ENCODE data around the gene HOXC6. TPM values are rescaled to one million over a fixed set of nuclear protein-coding genes. Genes with fewer than 3 reads are reported as not detected.
"Not testable (repeated sequence)": the region's sequence is repeated elsewhere in the genome, so short reads cannot be mapped to it uniquely, and the experiment has no call there.

Gene HOXC6
- total RNA-seq, 1 experiment from 2014 or later, result 2.0 TPM

- no peak for DNase-seq (ENCODE audit: low read depth)
Observed at GRCh38 chr12:54054742-54055194, 26.5 kb downstream of the HOXC6 start.

DNA sequence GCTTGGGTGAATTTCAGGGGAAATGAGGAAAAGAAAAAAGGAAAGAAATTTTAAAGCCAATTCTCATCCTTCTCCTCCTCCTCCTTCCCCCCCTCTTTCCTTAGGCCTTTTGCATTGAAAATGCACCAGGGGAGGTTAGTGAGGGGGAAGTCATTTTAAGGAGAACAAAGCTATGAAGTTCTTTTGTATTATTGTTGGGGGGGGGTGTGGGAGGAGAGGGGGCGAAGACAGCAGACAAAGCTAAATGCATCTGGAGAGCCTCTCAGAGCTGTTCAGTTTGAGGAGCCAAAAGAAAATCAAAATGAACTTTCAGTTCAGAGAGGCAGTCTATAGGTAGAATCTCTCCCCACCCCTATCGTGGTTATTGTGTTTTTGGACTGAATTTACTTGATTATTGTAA is 27.3 kb downstream of the HOXC6 start:
- DNase-seq (ENCODE audit: low read depth), result no peak

DNA sequence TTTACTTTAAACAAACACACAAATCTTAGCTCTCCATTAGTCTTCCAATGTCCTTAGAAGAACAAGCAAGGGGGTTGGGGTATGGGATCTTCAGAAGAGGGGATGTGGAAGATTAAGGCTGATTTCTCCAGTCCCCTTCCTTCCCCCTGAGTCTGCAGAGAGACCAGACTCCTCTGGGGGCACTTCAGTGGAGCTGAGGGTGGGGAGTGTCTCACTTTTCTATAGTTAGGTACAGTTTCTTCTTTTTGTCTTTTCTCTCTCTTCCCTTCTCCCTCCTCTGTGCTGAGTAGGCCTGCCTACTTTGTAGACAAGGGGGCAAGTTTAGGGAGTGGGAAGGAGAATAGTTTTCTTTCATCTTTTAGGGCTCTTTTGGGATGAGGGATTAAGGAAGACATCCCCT is 27.9 kb downstream of the HOXC6 start:
- DNase-seq (ENCODE audit: low read depth), result no peak

DNA sequence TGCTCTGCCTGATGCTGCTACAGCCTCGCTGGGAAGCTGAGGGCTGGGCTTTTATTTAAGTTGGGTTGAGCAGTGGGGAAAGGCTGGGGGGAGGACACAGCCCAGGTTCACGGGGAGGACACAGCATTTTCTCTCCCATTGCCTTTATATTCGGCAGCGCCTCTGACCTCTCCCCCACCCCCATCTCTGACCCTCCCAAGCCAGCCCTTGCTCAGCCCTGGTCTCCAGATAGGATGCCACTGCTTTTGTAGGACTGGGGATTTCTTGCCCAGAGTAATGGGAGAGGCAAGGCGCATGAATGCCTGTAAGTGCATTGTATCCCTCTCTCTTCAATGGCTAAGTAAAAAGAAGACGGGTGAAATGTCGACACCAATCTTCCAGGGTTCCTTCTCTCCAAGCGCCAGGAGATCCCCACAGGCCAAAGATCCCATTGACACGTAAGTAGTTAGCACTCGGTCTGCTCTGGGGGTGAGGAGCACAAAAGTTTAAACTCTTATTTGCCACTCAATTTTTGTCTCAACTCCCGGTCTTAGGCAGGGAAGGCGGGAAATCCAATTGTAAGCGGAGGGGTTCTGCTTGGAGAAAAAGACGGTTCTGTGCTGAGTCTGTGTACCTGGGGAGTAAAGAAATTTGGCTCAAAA is 30.0 kb downstream of the HOXC6 start:
- DNase-seq (ENCODE audit: low read depth), result no peak

DNA sequence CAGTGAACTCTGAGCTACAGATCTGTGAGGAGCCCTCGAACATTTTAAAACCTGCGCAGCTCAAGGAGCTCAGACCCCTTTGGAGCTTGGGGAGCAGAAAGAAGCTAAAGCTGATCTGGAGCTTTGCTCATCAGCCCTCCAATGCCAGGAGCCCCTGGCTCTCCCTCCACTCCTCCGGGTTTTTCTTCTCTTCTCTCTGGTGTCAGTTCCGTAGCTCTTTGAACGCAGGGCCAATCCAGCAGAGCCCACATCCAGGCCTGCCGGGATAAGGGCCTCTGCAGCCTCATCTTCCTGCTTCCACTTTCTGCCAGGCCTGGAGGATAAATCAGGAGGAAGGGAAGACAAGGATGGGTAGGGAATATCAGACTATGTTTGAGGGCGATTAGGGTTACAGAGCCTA is 31.4 kb downstream of the HOXC6 start:
- DNase-seq (ENCODE audit: low read depth), result no peak

GRCh38 chr12:54060174-54060974 is 32.1 kb downstream of the HOXC6 start:
- DNase-seq (ENCODE audit: low read depth), result no peak

DNA sequence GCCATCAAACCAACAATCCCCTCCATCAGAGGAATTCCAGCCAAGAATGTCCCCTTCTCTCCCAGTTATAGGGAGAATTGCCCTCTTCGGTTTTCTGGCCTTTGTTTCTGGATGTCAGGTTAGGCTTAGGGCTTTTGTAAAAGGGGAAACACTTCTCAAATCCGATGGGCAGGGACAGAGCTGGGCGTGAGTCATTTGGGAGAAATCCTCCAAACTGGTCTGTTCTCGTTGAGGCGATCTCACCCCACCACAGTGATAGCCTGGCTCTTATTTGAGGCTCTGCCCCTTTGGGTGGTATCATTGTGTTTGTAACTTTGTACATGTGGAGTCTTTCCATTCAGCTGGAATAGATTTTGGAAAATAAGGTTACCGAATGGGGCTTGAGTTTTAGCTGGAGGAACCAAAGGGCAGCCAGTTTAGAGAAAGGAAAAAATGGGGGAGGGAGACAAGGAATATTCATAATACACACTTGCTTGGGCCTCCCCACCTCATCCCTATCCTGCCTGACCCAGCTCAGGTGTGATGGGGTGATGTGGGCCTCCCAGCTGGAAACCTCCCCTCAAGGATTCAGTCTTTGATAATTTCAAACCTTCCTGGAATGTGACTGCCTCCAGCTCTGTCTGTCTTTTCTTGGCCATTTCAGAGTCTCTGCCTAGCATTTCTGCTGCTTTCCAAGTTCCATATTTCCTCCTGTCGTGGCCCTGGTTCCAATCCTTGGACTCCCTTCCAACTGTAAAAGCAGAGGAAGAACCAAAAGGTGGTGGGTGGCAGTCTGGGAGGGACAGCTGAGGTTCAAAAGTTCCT is 32.9 kb downstream of the HOXC6 start:
- DNase-seq (ENCODE audit: low read depth), result no peak

DNA sequence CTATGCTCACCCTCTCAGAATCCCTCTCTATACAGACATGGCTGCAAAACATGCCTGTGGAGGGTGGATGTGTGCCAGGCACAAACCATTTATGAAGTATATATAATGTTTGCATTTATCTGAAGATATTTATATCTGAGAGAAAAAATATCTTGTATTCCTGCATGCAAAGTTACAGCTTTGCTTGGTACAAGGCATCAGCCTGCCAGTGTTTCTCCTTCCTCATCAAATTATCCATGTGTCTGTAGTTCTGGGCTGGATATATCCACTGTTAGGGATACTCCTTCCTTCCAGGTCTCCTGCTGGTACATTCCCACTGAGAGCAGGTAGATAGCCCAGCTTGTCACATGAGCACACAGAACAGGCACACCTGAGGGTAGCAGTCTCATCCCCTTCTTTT is 37.4 kb downstream of the HOXC6 start:
- no peak for DNase-seq (ENCODE audit: low read depth)

DNA sequence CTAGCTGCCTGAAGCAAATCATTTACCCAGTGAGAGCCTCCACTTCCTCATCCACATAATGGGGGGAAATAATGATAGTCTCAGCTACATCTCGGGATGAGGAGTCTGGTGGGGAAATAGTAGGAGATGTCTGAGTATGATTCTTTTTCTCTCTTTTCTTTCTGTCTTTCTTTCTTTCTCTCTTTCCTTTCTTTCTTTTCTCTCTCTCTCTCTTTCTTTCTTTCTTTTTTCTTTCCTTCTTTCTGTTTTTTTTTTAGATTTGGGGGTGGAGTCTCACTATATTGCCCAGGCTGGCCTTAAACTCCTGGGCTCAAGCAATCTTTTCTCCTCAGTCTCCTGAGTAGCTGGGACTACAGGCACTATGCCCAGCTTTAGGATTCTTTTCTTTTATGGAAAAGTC is 38.2 kb downstream of the HOXC6 start:
- no peak for DNase-seq (ENCODE audit: low read depth)

DNA sequence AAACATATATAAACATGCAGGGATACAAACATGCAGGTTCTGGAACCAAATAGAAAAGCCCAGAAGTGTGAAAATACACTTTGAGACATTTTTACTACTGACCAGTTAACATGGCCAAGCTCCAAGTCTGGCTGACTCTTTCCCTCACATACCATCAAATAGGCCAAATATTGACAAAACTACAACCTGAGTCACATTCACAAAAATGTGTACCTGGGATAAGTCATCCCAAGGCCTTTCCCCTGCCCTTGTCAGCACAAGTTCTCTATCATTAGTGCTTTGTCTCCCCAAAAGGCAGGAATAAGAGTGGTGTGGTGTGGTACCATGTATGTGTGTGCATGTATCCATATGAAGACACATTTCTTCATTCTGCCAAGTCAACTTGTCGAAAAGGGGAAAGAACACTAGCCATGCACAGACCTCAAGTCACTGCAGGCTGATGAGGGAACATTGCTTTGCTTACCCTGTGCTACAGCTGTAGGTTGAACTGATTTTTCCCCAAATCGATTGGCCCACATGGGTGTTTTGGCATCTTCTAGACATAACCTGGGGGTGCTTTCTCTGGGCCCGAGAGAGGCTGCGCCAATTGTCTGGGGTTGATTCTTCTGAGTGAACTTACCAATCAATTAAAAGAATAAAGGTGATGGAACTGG is 40.3 kb downstream of the HOXC6 start:
- DNase-seq (ENCODE audit: low read depth), result no peak

- DNase-seq (ENCODE audit: low read depth), result no peak
Observed at GRCh38 chr12:54071942-54072341, 43.7 kb downstream of the HOXC6 start.

GRCh38 chr12:54074308-54074707 is 46.1 kb downstream of the HOXC6 start:
- DNase-seq (ENCODE audit: low read depth), result no peak

GRCh38 chr12:54075409-54075808 is 47.2 kb downstream of the HOXC6 start:
- no peak for DNase-seq (ENCODE audit: low read depth)

DNA sequence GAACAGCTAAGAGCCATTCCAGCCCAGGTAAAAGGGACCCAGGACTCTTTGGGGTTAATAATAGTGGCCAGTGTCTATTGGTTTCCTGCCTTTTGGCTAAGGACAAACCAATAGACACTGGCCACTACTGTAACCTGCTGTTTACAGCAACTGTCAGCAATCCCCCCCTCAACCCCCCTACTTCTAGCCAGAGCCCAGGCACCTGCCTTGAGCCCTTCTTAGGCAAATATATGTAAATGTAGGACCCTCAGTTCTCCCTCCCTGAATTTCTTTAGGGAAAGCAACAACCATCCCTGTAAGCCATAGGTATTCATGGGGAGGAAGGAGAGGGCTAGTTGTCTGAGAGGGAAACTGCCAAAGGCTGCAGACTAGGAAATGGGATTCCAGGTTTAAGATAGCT is 47.7 kb downstream of the HOXC6 start:
- no peak for DNase-seq (ENCODE audit: low read depth)

GRCh38 chr12:54077843-54078242 is 49.6 kb downstream of the HOXC6 start:
- DNase-seq (ENCODE audit: low read depth), result not testable (repeated sequence)

DNA sequence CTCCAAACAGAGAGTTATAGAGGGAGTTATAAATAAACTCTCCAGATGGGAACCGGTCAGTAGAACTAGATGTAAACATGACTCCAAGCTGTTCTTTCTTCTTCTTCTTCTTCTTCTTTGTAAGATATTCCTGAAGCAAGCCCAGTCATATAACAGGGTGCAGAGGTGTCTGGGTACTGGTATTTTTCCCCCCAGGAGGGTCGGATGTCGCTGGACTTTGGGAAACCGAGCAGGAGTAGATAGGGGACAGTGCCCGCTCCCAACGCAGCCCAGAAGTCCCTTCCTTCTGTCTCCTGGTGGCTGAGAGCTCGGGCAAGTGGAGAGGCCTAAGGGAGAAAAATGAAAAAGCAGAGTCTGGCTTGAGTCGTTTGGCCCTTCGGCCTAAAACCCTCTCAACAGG is 50.9 kb downstream of the HOXC6 start:
- not testable (repeated sequence) for DNase-seq (ENCODE audit: low read depth)

Other genes with a start within 250 kb of the HOXC6 start
- gene HOXC13, start 89.6 kb upstream of the HOXC6 start, total RNA-seq (2014; rRNA removed; shearing (Covaris generic)), result 2.5 and 2.8 TPM in 2 replicates
- gene HOXC12, start 73.5 kb upstream of the HOXC6 start, total RNA-seq (2014; rRNA removed; shearing (Covaris generic)), result 4.3 and 6.0 TPM in 2 replicates
- 1.5 and 2.6 TPM in 2 replicates for gene HOXC11, start 55.3 kb upstream of the HOXC6 start, total RNA-seq (2014; rRNA removed; shearing (Covaris generic))
- gene HOTAIR, start 53.5 kb upstream of the HOXC6 start, total RNA-seq (2014; rRNA removed; shearing (Covaris generic)), result 1.5 and 2.2 TPM in 2 replicates
- 5.3 and 18.7 TPM in 2 replicates for gene HOXC10, start 43.3 kb upstream of the HOXC6 start, total RNA-seq (2014; rRNA removed; shearing (Covaris generic))
- gene HOXC9, start 28.3 kb upstream of the HOXC6 start, total RNA-seq (2014; rRNA removed; shearing (Covaris generic)), result 7.3 and 12.6 TPM in 2 replicates
- 1.4 and 1.9 TPM in 2 replicates for gene HOXC8, start 19.5 kb upstream of the HOXC6 start, total RNA-seq (2014; rRNA removed; shearing (Covaris generic))
- 0.12 and 1.9 TPM in 2 replicates for gene HOXC5, start 4.6 kb downstream of the HOXC6 start, total RNA-seq (2014; rRNA removed; shearing (Covaris generic))
- gene HOXC4, start 25.4 kb downstream of the HOXC6 start, total RNA-seq (2014; rRNA removed; shearing (Covaris generic)), result 2.4 and 4.7 TPM in 2 replicates
- 67.7 and 71.6 TPM in 2 replicates for gene SMUG1, start 160.5 kb downstream of the HOXC6 start, total RNA-seq (2014; rRNA removed; shearing (Covaris generic))

Data from Daoy (cell line).